ENCODE results near the gene FMN2. TPM values are rescaled to one million over a fixed set of nuclear protein-coding genes. Genes with fewer than 3 reads are reported as not detected.

FMN2 gene
- total RNA-seq, 1 experiment from 2014 or later: not detected

GRCh38 chr1:240242601-240243144 is 151.0 kb downstream of the FMN2 start:
- no peaks in the 10 kb centered on the region for H3K4me1 ChIP-seq
- Mint-ChIP-seq H3K9me3 (ENCODE audit: unreplicated experiment) (no peaks in the 10 kb centered on the region), H3K4me3 (ENCODE audit: unreplicated experiment) (no peak overlapping the region), H3K4me1 (ENCODE audit: low read depth, unreplicated experiment) (no peaks in the 10 kb centered on the region), H3K36me3 (ENCODE audit: insufficient read depth, unreplicated experiment) (no peaks in the 10 kb centered on the region), H3K27ac (ENCODE audit: unreplicated experiment) (no peak overlapping the region), H3K27me3 (ENCODE audit: insufficient read depth, unreplicated experiment) (peaks cover 5% of the 10 kb centered on the region)
- H3K36me3 ChIP-seq (ENCODE audit: control insufficient read depth, insufficient read depth, low read length): no peaks in the 10 kb centered on the region
- no peaks in the 10 kb centered on the region for H3K9me3 ChIP-seq
- TF ChIP-seq, protein P1, sequence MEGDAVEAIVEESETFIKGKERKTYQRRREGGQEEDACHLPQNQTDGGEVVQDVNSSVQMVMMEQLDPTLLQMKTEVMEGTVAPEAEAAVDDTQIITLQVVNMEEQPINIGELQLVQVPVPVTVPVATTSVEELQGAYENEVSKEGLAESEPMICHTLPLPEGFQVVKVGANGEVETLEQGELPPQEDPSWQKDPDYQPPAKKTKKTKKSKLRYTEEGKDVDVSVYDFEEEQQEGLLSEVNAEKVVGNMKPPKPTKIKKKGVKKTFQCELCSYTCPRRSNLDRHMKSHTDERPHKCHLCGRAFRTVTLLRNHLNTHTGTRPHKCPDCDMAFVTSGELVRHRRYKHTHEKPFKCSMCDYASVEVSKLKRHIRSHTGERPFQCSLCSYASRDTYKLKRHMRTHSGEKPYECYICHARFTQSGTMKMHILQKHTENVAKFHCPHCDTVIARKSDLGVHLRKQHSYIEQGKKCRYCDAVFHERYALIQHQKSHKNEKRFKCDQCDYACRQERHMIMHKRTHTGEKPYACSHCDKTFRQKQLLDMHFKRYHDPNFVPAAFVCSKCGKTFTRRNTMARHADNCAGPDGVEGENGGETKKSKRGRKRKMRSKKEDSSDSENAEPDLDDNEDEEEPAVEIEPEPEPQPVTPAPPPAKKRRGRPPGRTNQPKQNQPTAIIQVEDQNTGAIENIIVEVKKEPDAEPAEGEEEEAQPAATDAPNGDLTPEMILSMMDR (IDR thresholded peaks at IDR 0.05; ENCODE audit: insufficient read depth in 1 of 2, low read depth in 1 of 2, low read length in 1 of 2, severe bottlenecking in 1 of 2, unreplicated experiment in 1 of 2): no peak
- no TSS peak for BruUV-seq (replicated peaks)
- CTCF ChIA-PET: no interaction called here
- H3K27me3 ChIP-seq (replicated peaks; ENCODE audit: control insufficient read depth, insufficient read depth, low read length): no peaks in the 10 kb centered on the region
- no peak for DNase-seq
- intact Hi-C loops (cut with micrococcal nuclease; ENCODE audit: unreplicated experiment): no loop called here
- no peak overlapping the region for H3K4me3 ChIP-seq (ENCODE audit: low read depth, low read length)
- POLR2A ChIA-PET: no interaction called here

- H3K36me3 ChIP-seq (ENCODE audit: control insufficient read depth, insufficient read depth, low read length): no peaks in the 10 kb centered on the region
- no TSS peak for BruUV-seq (replicated peaks)
- Mint-ChIP-seq H3K4me1 (ENCODE audit: low read depth, unreplicated experiment) (no peaks in the 10 kb centered on the region), H3K27me3 (ENCODE audit: insufficient read depth, unreplicated experiment) (peaks cover 5% of the 10 kb centered on the region), H3K9me3 (ENCODE audit: unreplicated experiment) (peaks cover 12% of the 10 kb centered on the region), H3K36me3 (ENCODE audit: insufficient read depth, unreplicated experiment) (no peaks in the 10 kb centered on the region), H3K27ac (ENCODE audit: unreplicated experiment) (no peak overlapping the region), H3K4me3 (ENCODE audit: unreplicated experiment) (no peak overlapping the region)
- CTCF ChIA-PET: no interaction called here
- no peaks in the 10 kb centered on the region for H3K27me3 ChIP-seq (replicated peaks; ENCODE audit: control insufficient read depth, insufficient read depth, low read length)
- TF ChIP-seq, protein P1 (IDR thresholded peaks at IDR 0.05; ENCODE audit: insufficient read depth in 1 of 2, low read depth in 1 of 2, low read length in 1 of 2, severe bottlenecking in 1 of 2, unreplicated experiment in 1 of 2): no peak
- intact Hi-C loops (cut with micrococcal nuclease; ENCODE audit: unreplicated experiment): no loop called here
- DNase-seq: no peak
- POLR2A ChIA-PET: no interaction called here
- H3K9me3 ChIP-seq: no peaks in the 10 kb centered on the region
- H3K4me3 ChIP-seq (ENCODE audit: low read depth, low read length): no peak overlapping the region
- no peaks in the 10 kb centered on the region for H3K4me1 ChIP-seq
These were observed 153.4 kb downstream of the FMN2 start for GRCh38 chr1:240244968-240245628.

- Histone ChIP-seq H3K36me3 (ENCODE audit: control insufficient read depth, insufficient read depth, low read length) (no peaks in the 10 kb centered on the region), H3K4me3 (ENCODE audit: low read depth, low read length) (no peak overlapping the region), H3K4me1 (no peaks in the 10 kb centered on the region), H3K9me3 (no peaks in the 10 kb centered on the region), H3K27me3 (replicated peaks; ENCODE audit: control insufficient read depth, insufficient read depth, low read length) (no peaks in the 10 kb centered on the region)
- Mint-ChIP-seq H3K4me1 (ENCODE audit: low read depth, unreplicated experiment) (no peaks in the 10 kb centered on the region), H3K27me3 (ENCODE audit: insufficient read depth, unreplicated experiment) (peaks cover 5% of the 10 kb centered on the region), H3K36me3 (ENCODE audit: insufficient read depth, unreplicated experiment) (no peaks in the 10 kb centered on the region), H3K4me3 (ENCODE audit: unreplicated experiment) (no peak overlapping the region), H3K9me3 (ENCODE audit: unreplicated experiment) (peaks cover 12% of the 10 kb centered on the region), H3K27ac (ENCODE audit: unreplicated experiment) (no peak overlapping the region)
- CTCF ChIA-PET: no interaction called here
- TF ChIP-seq, protein P1 (IDR thresholded peaks at IDR 0.05; ENCODE audit: insufficient read depth in 1 of 2, low read depth in 1 of 2, low read length in 1 of 2, severe bottlenecking in 1 of 2, unreplicated experiment in 1 of 2): no peak
- POLR2A ChIA-PET: no interaction called here
- BruUV-seq (replicated peaks): no TSS peak
- intact Hi-C loops (cut with micrococcal nuclease; ENCODE audit: unreplicated experiment): no loop called here
- no peak for DNase-seq
These were observed 153.9 kb downstream of the FMN2 start for GRCh38 chr1:240245629-240246020.
